ENCODE results near the gene GATA3.
A peak's percentile ranks its signal among the peaks of the same experiment; 100 is the strongest.

GRCh38 chr10:8044331-8044907, 10.1 kb upstream of the GATA3 start:
- TF ChIP-seq, protein P1, sequence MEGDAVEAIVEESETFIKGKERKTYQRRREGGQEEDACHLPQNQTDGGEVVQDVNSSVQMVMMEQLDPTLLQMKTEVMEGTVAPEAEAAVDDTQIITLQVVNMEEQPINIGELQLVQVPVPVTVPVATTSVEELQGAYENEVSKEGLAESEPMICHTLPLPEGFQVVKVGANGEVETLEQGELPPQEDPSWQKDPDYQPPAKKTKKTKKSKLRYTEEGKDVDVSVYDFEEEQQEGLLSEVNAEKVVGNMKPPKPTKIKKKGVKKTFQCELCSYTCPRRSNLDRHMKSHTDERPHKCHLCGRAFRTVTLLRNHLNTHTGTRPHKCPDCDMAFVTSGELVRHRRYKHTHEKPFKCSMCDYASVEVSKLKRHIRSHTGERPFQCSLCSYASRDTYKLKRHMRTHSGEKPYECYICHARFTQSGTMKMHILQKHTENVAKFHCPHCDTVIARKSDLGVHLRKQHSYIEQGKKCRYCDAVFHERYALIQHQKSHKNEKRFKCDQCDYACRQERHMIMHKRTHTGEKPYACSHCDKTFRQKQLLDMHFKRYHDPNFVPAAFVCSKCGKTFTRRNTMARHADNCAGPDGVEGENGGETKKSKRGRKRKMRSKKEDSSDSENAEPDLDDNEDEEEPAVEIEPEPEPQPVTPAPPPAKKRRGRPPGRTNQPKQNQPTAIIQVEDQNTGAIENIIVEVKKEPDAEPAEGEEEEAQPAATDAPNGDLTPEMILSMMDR (IDR thresholded peaks at IDR 0.05) = no peak
- TF ChIP-seq EZH2 (IDR thresholded peaks at IDR 0.05) (peak; percentile 39), EZH2phosphoT487 (IDR thresholded peaks at IDR 0.05) (no peak)

All from neural progenitor cell (in vitro differentiated cells).